ENCODE results near the gene PDE4D. TPM values are rescaled to one million over a fixed set of nuclear protein-coding genes. Genes with fewer than 3 reads are reported as not detected.

Gene PDE4D
- polyA plus RNA-seq, 1 donor: 40.4 TPM

DNA sequence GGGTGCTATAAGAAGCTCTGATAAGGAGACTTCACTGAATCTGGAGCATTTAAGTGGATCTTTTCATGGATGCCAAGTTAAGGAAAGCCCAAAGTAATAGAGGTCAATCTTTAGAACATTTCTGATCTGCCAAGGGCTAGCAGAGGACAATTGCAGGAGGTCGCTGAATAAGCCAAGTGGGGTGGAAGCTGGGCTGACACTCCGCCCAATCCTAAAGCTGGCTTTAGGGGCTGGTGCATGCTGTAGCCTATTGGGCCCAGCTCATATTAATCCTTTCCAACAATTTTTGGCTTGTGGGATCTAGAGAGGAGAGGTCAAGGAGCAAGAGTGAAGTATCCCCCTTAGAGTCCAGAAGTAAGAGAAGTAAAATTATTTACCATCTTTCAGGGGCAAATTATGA, 784.1 kb downstream of the PDE4D start:
- no peak for DNase-seq (ENCODE audit: low read depth)

DNA sequence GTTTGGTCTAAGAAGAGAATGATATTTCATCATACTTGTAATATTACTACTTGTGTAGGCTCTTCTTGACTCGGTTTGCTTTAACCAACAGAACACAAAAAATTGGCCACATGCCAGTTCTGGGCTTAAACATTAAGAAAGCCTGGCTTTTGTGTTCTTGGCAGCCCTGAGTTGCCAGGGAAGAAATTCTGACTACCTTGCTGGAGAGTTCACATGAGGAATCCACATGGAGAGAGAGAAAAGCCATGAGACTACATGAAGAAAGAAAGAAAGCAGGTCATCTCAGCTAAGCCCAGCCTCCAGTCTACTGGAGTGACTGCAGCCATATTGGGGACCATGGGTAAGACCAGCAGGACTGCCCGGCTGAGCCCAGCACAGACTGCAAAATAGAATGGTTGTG, 785.8 kb downstream of the PDE4D start:
- DNase-seq (ENCODE audit: low read depth): no peak

DNA sequence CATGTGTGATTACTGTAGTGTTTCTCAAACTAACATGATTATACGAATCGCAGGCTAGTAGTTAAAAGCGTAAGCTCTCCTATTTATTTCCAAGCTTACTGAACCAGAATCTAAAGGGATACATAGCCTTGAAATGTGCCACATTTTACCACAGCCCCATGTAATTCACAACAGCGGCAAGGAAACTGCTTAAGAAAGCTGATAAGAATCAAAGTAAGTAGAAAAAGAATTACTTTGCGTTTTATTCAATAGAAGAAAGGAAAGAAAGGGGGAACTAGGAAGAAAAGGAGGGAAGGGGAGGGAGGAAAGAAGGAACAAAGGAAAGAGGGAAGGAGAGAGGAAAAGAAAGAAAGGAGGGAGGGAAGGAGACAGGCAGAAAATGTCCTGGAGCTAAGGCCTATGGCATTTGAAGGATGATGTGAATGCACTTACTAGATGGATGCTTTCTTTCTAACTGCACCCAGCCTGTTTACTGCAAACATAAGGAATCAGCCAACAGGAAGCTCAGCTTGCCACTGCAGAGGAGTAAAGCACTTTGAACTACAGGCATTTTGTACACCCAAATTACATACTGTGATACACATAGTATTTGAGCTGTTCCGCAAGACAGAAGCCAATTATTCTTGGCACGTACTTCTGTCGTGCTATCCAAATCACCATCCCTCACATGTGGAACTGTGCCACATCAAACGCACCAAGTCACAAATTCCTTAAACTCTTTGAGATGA, 789.0 kb downstream of the PDE4D start:
- no peak for DNase-seq (ENCODE audit: low read depth)

DNA sequence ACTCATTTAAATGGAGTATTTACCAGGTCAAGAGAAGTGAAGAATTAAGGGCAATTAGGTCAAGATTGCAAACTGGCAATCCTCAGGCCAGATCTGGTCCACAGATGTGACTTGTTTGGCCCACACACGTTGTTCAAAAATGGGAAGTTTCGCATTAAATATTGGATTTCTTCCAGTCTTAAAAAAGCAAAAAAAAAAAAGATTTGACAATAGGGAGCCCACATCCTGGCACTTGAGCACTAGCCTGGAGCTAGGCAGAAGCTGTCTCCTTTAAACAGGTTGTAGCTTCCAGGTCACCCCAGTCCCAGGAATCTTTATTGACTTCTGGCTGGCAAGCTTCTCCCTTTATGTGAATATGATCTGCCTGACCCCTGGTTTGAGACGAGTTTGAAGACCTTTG, 790.2 kb downstream of the PDE4D start:
- no peak for DNase-seq (ENCODE audit: low read depth)

DNA sequence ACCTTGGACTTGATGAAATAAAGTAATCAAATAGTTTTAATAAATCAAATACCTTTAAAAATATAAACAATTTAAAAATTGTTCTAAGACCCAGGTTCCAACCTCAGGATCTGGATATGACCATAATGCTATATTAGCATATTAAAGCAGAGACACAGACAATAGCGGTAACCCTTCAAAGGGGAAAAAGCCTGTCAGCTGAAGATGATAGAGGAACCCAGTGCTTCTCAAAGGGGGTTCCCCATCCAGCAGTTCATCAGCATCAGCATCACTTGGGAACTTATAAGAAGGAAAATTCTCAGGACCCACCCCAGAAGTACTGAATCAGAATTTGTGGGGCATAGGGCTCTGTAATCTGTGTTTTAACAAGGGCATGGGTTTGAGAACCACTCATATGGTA, 791.1 kb downstream of the PDE4D start:
- no peak for DNase-seq (ENCODE audit: low read depth)

DNA sequence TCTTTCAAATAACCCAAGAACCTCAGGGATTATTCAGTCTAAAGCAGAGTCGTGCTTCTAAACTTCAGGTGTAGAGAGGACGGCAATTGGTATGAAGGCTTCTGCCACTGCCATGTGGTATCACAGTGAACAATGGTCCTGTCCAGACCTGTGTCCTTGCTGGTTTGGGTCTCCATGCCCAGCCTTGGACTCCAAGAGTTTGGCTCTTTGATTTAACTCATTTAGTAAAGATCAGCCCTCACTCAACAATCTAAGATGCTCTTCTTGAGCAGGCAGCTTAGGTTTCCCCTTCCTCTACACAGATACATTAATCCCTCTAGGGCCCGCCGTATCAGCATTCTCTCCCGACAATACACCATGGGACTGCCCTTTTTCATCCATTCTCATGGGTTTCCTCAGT, 792.7 kb downstream of the PDE4D start:
- no peak for DNase-seq (ENCODE audit: low read depth)

DNA sequence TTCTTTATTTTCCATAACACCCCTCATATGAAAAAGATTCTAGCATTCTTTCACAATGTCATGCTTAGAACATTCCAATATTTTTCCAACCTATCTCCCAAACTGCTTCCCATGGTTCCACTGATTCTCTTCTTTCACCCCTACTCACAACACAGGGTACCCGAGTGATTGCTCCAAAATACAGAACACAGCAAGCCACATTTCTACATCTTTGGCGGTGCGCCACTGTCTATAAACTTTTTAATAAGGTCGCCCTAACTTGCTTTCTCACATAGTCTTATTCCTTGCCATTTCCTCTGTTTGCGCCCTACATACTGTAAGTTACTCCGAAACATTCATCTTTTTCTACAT, 793.6 kb downstream of the PDE4D start:
- no peak for DNase-seq (ENCODE audit: low read depth)

DNA sequence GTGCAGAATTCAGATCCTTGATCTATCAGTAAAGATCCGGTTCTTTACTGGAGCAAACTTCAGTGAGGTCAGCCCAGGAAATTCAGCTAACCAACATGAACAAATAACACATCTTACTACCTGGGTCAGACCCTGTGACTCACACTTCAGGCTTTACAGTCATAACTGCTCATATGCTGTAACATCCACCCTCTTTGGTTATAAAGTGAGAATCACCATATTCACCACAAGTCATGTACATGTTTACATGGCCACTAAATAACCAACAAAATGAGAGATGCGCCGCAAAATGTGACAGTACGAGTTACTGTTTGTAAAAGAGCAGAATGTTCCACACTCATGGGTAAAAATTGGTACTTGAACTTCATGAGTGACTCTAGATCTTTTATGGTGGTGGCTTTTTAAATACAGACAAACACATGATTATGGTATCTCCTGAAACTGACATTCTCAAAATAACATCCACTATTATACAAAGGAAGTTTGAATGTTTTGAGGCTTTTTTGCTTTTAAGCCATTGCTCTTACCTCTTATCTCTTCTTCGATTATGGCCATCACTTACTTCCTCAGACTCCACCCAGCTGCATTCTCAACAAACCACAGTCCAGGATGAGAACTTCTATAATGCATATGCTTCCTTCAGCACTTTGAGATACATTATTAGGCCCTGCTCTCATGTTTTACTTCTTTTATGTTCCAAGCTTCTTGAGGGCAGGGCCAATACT, 794.1 kb downstream of the PDE4D start:
- DNase-seq (ENCODE audit: low read depth): no peak

DNA sequence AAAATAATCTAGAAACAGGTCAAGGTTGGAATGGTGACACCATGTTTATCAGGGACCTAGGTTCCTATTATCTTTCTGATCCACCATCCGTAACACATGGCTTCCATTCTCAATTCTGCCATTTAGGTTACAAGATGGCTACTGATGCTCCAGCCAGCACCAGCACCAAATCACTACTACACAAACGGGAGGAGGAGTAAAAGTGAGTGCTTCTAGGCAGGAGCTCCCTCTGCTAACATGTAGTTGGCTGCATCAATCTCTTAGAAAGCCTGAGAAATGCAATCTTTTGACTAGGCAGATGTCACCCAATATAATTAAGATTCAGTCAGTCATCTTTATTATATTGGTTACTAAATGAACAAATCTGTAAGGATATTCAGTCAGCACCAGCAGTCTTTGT, 794.8 kb downstream of the PDE4D start:
- DNase-seq (ENCODE audit: low read depth): no peak

DNA sequence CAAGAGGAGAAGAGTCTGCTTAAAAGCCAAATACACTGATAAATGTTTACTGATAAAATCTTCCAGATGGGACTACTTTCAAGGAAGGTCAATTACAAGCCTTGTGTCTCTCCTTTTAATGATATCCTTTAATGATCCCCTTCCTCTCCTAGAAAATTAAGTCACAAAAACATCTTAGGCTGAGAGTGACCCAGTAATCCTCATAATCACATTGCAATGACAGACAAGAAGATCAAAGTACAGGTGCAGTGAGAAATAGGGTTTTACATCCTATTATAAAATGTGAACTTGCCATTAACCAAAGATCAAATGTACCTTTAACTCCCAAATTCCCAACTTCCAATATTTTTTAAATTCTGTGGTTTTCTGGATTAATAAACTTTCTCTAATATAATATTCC, 795.8 kb downstream of the PDE4D start:
- DNase-seq (ENCODE audit: low read depth): no peak

DNA sequence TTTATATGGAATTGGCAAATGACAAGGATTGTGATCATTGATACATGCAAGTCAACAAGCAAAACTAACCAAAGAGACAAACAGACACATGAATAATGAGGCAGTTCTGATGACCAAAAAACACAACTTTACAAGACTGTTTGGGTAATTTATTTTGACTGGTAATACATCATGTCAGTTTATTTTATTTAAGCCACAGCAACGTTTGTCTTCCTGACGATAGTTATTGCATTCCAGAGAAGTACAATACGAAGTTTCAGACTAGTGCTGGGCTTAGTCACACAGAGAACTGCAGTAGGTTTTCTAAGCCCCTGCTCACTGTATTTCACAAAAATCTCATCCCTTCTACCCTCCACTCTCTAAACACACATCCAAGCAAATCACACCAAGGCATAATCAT, 796.4 kb downstream of the PDE4D start:
- no peak for DNase-seq (ENCODE audit: low read depth)

DNA sequence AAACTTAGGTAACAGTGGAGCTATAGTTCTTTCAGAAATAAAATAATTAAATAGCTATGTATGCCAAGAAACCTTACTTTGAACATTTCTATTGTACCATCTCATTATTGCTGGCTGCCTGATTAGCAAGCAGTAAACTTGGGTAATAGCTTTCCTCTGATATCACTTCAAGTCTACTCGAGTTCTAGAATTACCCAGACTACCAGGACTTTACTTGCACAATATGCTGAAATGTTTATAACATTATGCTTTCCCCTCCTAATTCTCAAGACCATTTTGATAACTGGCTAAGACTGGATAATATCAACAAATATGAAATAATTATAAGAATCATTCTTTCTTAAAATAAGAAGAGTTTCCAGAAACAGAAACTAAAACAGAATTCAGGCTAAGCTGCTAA, 798.0 kb downstream of the PDE4D start:
- DNase-seq (ENCODE audit: low read depth): no peak

DNA sequence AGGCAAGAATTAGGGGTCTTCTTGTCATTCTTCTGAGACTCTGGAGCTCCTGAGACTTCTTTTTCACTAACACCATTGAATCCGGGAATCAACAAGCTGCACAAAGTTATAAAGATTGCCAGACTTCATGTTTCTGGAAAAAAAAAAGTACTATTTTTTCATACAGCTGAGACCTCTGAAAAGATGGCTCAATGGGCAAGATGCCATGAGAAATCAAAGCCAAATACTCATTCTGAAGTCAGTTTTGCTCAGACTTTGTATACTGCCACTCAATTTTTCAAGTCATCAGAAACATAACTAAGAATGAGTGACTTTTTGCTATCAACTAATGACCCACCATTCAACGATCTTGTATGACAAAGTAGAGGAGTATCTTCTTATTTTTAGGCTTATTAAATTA, 798.7 kb downstream of the PDE4D start:
- no peak for DNase-seq (ENCODE audit: low read depth)

DNA sequence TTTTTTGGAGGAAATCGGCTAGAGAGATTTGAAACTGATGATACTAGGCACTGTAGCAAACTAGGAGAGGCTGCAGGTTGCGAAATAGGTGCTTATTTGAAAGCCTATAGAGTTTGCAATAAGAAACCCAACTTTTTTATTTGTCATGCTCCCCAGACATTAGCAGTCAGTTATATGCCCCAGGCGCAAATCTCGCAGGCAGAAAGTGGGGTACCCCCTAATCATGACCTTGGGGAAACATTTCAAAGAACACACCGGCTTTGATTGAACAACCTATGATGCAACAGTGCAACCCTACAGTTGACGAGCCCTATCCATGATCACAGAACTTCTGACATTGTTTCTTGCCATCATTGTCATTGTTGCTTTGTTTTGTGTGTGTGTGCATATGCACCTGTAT, 800.2 kb downstream of the PDE4D start:
- DNase-seq (ENCODE audit: low read depth): no peak

DNA sequence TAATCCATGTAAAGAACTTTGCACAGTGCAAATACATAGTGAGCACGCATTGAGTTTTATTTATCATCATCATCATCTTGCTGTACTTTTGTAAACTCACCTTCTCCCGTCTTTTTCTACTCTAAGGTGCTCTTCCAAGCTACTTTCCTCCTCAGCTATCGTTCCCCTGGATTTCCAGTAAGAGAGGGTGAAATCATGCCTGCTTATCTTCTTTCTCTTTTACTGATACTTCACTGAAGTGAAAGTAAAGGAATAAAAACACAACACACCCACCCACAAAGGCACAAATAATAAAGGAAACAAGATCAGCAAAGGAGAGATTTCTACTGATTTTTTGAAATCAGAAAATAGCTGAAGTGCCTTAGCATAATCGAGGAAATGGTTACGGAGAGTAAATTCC, 800.8 kb downstream of the PDE4D start:
- no peak for DNase-seq (ENCODE audit: low read depth)

DNA sequence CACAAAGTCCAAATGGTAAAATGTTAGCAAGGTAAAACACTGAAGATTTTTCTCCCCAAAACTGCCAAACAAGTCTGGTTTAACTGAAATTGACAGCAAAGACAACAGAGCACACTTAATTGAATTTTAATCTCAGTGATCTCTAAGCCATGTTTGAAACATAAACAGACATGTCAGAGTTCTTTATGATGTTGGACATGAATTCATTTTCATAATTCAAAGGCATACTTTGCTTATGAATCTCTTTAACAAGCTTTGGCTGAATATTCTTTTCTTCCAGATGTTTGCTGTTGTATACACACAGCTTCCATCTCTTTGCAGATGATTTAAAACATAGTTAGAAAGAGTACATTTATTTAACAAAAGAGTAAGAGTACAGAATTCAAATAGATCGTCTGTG, 801.6 kb downstream of the PDE4D start:
- DNase-seq (ENCODE audit: low read depth): no peak

DNA sequence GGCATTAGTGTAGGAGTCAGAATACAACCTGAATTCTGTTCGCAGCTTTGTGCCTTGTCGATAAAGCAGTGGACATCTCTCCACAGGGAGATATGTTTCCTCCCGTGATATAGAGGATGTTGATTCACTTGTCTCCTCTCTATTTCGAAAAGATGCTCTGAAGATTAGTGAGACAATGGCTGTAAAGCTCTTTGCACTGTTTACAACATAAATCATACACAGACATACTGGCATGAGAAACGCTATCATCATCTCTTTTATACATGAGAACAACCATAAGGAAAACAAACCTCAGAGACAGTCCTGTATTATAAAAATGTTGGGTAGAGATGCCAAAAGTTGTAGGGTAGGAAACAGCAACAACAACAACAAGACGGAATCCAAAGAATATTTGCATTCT, 803.2 kb downstream of the PDE4D start:
- no peak for DNase-seq (ENCODE audit: low read depth)

DNA sequence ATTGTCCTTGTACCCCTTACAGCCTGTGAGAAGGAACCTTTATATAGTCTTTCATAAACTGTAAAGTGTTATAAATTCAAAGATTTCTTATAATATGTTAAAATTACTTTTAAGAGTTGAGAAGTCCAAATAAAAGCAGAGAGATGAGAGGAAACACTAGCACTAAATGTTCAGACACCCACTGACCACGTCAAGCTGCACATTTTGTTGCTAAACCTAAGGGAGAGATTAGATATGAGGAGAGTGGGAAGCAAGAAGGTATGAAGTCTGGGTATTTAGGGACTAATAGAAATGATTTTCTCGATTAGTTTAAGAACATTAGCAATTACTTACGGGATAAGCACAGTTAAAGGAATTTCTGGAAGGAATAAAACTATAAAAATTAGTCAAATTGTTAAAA, 803.8 kb downstream of the PDE4D start:
- no peak for DNase-seq (ENCODE audit: low read depth)

DNA sequence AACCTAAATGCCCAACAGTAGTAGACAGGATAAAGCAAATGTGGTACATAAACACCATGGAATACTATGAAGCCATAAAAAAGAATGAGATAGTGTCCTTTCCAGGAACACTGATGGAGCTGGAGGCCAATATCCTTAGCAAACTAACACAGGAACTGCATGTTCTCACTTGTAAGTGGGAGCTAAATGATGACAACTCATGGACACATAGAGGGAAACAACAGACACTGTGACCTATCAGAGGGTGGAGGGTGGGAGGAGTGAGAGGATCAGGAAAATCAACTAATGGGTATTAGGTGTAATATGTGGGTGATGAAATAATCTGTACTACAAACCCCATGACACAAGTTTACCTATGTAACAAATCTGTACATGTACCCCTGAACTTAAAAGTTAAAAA, 805.0 kb downstream of the PDE4D start:
- DNase-seq (ENCODE audit: low read depth): no peak

DNA sequence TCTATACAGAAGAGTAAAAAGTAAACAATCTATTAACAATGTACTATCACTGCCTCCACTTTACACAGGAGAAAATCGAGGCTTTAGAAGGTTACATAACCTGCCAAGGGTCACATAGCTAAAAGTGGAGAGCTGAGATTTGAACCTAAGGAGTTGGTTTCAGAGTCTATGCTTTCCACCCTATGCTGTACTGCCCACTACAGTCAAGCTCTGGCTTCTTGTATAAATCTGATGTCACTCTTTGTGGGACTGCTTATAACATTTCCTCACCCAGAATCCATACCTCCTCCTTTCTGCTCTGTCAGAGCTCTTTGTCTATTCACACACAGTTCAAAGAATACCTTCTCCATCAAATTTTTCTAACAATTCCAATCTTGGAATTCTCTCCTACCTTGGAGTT, 807.5 kb downstream of the PDE4D start:
- DNase-seq (ENCODE audit: low read depth): no peak

DNA sequence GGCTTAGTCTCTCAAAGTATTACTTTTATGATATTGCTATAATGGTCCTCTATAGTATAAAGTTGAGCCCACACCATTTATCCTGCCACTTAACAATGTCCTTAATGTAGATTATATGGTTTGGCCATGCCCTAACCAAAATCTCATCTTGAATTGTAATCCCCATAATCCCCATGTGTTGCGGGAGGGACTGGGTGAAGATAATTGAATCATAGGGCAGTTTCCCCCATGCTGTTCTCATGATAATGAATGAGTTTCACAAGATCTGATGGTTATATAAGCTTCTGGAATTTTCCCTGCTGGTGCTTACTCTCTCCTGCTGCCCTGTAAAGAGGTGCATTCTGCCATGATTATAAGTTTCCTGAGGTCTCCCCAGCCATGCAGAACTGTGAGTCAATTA, 811.8 kb downstream of the PDE4D start:
- DNase-seq (ENCODE audit: low read depth): no peak

DNA sequence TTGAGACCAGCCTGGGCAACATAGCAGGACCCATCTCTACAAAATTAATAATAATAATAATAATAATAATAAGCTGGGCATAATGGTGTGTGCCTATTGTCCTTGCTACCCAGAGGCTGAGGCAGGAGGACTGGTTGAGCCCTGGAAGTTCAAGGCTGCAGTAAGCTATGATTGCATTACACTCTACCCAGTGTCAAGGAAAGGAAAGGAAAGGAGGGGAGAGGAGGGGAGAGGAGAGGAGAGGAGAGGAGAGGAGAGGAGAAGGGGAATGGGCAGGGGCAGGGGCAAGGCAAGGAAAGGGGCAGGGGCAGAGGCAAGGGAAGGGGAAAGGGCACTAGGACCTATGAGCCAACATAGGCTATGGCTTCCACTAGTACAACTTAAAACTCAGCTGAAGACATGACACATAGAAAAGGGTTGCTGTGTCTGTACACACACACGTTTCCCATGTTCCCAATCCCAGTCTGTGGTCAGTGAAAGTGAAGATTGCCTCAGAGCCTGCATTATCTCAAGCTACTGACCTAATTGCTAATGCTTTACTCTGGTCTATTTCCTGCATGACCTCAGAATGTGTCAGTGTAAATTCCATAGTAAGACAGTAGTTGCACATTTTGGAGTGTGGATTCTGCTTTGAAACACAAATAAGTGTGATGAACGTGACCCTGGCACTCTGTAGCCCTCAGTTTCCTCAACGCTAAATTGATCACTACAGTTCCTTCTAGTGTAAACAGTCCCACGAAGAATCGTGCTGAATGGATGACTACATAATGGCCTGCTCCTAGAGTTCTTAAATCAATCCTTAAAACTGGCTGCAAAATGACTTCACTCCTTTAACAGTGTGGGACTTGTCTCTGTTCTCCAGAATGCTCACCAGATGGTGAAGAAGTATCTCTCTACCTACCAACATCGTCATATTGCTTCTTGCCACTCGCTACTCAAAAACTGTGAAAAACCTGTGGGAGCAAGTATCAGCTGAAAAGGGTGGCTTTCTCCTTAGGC, 813.6 kb downstream of the PDE4D start:
- no peak for DNase-seq (ENCODE audit: low read depth)

Measured in forelimb muscle (tissue), 1 donor.